Measurements from ENCODE around the gene TMEM126A. TPM values are rescaled to one million over a fixed set of nuclear protein-coding genes. Genes with fewer than 3 reads are reported as not detected.
A peak's percentile ranks its signal among the peaks of the same experiment; 100 is the strongest.
"Not testable (repeated sequence)": the region's sequence is repeated elsewhere in the genome, so short reads cannot be mapped to it uniquely, and the experiment has no call there.

Gene TMEM126A
- total RNA-seq: 10 to 100 TPM; 33.8 to 70.6 TPM

GRCh38 chr11:85647604-85648299, at the start of gene TMEM126A:
Gene TMEM126A, plus strand, starts transcription at chr11:85647967. Its CDS starts 2,289 bp downstream, at chr11:85650256.
- Histone ChIP-seq H3K4me1 (peaks cover 0 to 22% of the 10 kb centered on the region in 2 donors), H3K9me3 (no peaks in the 10 kb centered on the region), H3K36me3 (no peaks in the 10 kb centered on the region), H3K27ac (peak within 1 kb of the TSS; percentile 73 to 83), H3K4me3 (peak within 1 kb of the TSS; percentile 63 to 66), H3K27me3 (no peaks in the 10 kb centered on the region)
- no peak for TF ChIP-seq CTCF (IDR thresholded peaks at IDR 0.05)
- DNase-seq (ENCODE audit: low spot score): peak; percentile 88

GRCh38 chr11:85599083-85599482, 48.7 kb upstream of the TMEM126A start:
- no peak for DNase-seq (ENCODE audit: low spot score)
- Histone ChIP-seq H3K9me3 (no peaks in the 10 kb centered on the region), H3K27me3 (no peaks in the 10 kb centered on the region), H3K4me3 (no peak overlapping the region), H3K4me1 (no peaks in the 10 kb centered on the region), H3K36me3 (no peaks in the 10 kb centered on the region), H3K27ac (no peak overlapping the region)
- TF ChIP-seq CTCF (IDR thresholded peaks at IDR 0.05): no peak

- Histone ChIP-seq H3K36me3 (no peaks in the 10 kb centered on the region), H3K27ac (no peak overlapping the region), H3K27me3 (no peaks in the 10 kb centered on the region), H3K4me3 (no peak overlapping the region), H3K4me1 (no peaks in the 10 kb centered on the region), H3K9me3 (no peaks in the 10 kb centered on the region)
- no peak for TF ChIP-seq CTCF (IDR thresholded peaks at IDR 0.05)
- no peak for DNase-seq (ENCODE audit: low spot score)
Measured at GRCh38 chr11:85602526-85603213, 45.1 kb upstream of the TMEM126A start.

GRCh38 chr11:85603220-85603619, 44.5 kb upstream of the TMEM126A start:
- Histone ChIP-seq H3K4me1 (no peaks in the 10 kb centered on the region), H3K27me3 (no peaks in the 10 kb centered on the region), H3K27ac (no peak overlapping the region), H3K9me3 (no peaks in the 10 kb centered on the region), H3K36me3 (no peaks in the 10 kb centered on the region), H3K4me3 (no peak overlapping the region)
- DNase-seq (ENCODE audit: low spot score): no peak
- no peak for TF ChIP-seq CTCF (IDR thresholded peaks at IDR 0.05)

GRCh38 chr11:85606237-85606636, 41.5 kb upstream of the TMEM126A start:
- H3K36me3 ChIP-seq; DNase-seq (ENCODE audit: low spot score): not testable (repeated sequence)

GRCh38 chr11:85608621-85609020, 39.1 kb upstream of the TMEM126A start:
- not testable (repeated sequence) for H3K36me3 ChIP-seq; H3K27ac ChIP-seq; DNase-seq (ENCODE audit: low spot score); H3K4me3 ChIP-seq; H3K27me3 ChIP-seq; H3K4me1 ChIP-seq; H3K9me3 ChIP-seq

More at GRCh38 chr11:85606237-85606636, 41.5 kb upstream of the TMEM126A start:
- not testable (repeated sequence) for H3K27ac ChIP-seq, H3K9me3 ChIP-seq, H3K27me3 ChIP-seq, H3K4me1 ChIP-seq, H3K4me3 ChIP-seq

- not testable (repeated sequence) for DNase-seq (ENCODE audit: low spot score); H3K9me3 ChIP-seq; H3K27ac ChIP-seq; H3K27me3 ChIP-seq; H3K36me3 ChIP-seq; H3K4me3 ChIP-seq; H3K4me1 ChIP-seq
Measured at GRCh38 chr11:85609286-85609685, 38.5 kb upstream of the TMEM126A start.

DNA sequence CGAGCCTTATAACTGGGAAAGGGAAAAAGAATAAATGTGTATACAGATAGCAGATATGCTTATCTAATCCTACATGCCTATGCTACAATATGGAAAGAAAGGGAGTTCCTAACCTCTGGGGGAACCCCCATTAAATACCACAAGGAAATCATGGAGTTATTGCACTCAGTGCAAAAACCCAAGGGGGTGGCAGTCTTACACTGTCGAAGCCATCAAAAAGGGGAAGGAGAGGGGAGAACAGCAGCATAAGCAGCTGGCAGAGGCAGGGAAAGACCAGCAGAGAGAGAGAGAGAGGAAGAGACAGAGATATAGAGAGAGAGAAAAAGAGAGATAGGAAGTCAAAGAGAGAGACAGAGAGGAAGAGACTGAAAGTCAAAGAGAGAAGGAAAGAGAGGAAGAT, 36.1 kb upstream of the TMEM126A start:
- not testable (repeated sequence) for H3K4me3 ChIP-seq

More for the DNA sequence above, 36.1 kb upstream of the TMEM126A start:
- H3K4me1 ChIP-seq; DNase-seq (ENCODE audit: low spot score); H3K27ac ChIP-seq; H3K27me3 ChIP-seq; H3K36me3 ChIP-seq; H3K9me3 ChIP-seq: not testable (repeated sequence)

Data from right atrium auricular region (tissue), 2 donors.